ENCODE data around the gene CEACAM21. TPM values are rescaled to one million over a fixed set of nuclear protein-coding genes. Genes with fewer than 3 reads are reported as not detected.

CEACAM21 gene
- 0.11 and 0.73 TPM in 2 replicates for total RNA-seq

DNA sequence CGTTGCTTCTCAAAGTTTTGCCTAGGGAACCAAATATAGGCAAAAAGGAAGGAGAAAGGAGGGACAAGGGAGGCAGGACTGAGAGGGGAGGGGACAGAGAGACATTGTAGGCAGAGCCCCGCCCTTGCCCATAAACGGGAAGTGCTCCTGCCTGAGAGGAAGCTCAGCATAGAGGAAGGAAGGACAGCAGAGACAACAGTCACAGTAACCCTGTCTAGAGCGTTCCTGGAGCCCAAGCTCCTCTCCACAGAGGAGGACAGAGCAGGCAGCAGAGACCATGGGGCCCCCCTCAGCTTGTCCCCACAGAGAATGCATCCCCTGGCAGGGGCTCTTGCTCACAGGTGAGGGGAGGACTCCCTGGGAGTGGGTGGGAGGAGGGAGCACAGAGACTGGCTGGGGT lies at the start of gene CEACAM21:
CEACAM21 (plus strand) TSS at position 169 of the 400 bp plus-strand sequence; CDS start at position 278, 109 bp downstream.
- no peak for DNase-seq (ENCODE audit: low read depth, low spot score)

DNA sequence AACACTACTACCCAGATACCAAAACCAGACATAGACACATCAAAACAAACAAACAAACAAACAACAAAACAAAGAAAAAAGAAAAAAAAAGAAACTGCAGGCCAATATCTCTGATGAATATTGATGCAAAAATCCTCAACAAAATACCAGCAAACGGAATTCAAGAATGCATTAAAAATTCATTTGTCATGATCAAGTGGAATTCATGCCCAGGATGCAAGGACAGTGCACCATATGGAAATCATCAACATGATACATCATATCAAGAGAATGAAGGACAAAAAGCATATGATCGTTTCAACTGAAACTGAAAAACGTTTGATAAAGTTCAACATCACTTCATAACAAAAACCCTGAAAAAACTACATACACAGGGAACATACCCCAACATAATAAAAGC lies 48.9 kb upstream of the CEACAM21 start:
- DNase-seq (ENCODE audit: low read depth, low spot score), result no peak

DNA sequence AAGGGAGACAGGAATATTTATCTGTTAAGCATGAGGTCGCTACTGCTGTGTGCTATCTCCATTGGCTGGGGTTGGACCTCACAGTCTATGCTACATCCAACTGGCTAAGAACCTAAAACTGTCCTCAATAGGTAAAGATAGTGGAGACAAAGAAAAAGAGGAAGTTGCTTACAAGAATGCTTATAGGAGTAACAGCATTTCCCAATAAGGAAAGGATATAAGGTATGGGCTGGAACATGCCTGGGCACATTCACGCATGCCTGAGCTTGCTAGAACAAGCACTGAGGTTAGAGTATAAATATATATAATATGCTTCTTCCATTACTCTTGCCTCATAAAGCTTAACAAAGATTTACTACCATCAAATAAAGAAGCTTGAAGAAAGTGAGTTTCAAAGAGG lies 47.9 kb upstream of the CEACAM21 start:
- no peak for DNase-seq (ENCODE audit: low read depth, low spot score)

DNA sequence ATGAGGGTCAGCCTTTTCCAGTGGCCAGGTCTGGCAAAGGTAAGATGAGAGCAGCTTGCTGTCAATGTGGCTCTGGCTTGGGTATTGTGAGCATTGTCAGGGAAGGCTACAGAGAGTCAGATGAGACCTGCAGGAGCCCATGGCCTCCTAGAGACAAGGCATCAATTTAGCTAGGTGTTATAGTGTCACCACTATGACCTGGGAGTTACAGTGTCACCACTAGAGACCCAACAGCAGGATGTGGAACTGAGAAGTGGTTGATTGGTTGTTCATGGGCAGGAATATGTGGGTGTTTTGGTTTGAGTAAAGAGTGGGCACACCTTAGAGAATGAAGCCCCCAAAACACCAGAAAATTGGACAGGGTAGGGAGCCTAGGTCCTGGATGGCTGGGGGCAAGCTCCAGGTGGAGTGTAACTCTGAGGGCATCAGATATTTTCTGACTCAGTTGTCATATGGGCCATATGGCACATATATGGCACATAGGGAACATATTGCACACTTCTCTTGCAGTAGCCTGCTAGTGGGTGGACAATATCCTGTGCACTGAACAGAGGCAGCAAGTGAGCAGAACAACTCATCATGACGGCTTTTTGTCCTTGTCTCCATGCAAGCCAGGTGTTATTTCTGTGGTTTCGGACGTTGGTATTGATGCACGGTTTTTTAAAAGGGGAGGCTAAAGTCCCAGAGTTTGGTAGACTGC lies 46.3 kb upstream of the CEACAM21 start:
- no peak for DNase-seq (ENCODE audit: low read depth, low spot score)

DNA sequence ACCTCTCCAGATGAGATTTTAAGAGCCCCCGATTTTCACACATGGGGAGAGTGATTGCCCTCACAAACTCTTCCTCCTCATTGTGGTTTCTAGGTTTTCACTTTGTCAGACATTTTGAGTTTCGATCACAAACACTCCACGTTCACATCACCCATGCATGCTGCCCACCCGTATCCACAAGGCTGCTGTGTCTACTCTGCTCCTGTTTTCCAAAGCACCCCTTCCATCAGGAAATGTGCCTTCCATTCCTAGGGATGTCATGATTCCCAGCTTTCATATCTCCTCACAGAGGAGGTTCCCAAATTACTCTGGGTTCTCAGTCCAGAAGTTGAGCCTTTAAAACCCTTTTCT lies 45.8 kb upstream of the CEACAM21 start:
- no peak for DNase-seq (ENCODE audit: low read depth, low spot score)

DNA sequence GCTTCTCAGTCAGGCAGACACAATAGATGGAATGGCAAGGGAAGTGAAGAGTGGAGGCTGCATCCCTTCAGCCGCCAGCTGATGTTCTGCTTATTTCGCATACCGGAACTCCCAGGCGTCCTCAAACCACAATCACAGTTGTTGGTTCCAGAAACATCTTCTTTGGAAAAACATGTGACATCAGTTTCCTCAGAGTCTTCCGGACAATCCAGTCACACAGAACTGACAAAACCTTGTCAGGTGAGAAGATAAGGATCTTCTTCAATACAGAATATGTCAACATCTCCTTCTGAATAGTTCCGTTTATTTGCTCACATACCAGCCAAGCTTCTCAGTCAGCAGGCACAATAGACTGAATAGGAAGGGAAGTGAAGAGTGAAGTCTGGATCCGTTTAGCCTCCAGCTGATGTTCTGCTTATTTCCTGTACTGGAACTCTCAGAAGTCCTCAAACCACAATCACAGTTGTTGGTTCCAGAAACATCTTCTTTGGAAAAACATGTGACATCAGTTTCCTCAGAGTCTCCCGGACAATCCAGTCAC lies 45.1 kb upstream of the CEACAM21 start:
- DNase-seq (ENCODE audit: low read depth, low spot score), result peak; percentile 91

DNA sequence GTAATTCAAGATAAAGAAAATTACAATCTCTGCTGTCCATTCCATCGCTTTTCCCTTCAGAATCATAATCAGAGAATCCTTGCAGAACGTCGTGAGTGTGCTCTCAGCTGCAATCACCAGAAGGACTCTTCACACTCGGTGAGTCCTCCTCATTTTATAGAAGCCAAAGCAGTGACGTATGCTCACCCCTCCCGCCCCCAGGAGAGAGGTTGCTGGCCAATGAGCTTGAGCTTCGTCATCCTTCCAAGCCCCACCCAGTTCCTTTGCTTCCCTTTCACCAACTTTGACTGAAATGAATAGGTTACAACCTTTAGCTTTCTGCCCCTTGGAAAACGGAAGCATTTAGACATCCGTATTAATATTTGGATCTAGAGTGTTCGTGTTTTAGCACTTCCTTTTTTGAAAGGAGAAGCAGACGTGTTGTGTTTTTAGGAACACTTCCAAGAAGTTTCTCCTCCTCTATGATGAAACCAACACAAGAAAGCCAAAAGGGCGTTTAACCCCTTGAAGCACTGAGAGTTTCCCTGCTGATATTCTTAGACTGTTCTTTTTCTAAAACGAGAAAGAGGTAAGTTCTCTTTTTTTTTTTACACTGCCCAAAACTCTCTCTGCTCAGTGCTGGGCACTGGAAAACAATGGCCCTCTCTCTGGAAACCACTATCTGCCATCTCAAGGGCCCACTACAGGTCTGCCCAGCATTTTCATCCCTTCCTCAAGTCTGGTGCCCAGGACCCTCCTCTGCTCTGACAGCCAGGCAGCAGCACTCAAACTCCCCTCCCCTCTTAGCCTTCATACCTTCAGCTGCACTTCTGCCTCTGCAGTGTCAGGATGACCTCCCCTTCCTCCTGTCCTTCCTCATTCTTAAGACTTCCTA lies 44.3 kb upstream of the CEACAM21 start:
- DNase-seq (ENCODE audit: low read depth, low spot score), result peak; percentile 97

DNA sequence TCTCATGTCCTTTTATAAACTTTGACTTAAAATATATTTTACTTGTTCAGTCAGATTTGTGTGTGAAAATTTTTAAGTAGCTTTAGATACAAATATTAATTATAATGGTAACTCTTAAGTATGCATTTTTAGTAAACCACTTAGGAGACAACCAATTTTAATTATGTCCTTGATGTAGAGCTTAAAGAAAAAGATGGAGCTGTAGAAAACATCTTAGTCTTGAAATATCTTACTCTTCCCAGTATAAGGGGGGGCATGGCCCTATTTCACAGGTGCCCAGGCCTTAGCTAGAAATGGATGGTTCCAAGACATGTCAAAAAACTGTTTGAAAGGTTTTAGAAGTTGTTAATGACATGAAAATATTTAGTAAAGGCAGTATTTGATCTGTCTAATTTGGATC lies 43.4 kb upstream of the CEACAM21 start:
- DNase-seq (ENCODE audit: low read depth, low spot score), result no peak

DNA sequence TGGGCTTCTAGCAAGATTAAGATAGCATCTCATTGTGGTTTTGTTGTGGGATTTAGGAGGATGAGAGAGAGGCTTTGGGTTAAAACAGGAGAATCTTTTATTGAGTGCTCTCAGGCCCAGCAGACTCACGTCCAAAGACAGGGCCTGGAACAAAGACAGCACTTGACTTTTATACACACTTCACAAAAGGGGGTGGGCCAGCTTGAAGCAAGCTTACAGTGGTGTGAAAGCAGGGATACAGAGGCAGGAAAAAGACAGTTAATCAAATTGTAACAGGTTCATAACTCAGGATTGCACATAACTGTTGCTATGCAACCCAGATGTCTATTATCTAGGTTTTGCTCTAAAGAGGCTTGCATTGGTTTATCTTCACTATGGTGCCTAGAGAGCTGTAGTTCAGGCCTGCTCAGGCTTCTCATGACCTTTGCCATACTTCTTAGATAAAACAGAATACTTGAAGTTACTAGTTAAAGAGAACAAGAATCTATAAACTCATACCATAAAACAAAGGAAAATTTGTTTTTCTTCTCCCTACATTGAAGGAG lies 42.2 kb upstream of the CEACAM21 start:
- no peak for DNase-seq (ENCODE audit: low read depth, low spot score)

DNA sequence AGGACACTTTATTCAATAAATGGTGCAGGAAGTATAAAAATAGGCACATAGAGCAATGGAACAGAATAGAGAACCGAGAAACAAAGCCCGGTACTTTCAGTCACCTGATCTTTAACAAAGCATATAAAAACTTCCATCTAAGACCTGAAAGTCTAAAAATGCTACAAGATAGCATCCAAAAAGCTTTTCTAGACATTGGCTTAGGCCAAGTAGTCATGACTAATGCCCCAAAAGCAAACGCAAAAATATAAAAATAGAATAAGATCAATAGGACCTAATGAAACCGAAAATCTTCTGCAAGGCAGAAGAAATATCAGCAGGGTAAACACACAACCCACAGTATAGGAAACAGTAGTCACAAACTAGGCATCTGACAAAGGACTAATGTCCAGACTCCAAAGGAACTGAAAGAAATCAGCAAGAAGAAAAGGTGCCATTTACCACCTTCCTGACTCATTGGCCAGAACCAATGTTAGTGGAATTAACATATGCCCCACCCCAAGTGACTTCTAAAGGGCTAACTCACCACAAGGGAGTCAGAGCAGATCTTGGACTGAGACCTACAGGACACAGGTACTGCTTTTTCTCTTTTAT lies 40.8 kb upstream of the CEACAM21 start:
- DNase-seq (ENCODE audit: low read depth, low spot score), result no peak

DNA sequence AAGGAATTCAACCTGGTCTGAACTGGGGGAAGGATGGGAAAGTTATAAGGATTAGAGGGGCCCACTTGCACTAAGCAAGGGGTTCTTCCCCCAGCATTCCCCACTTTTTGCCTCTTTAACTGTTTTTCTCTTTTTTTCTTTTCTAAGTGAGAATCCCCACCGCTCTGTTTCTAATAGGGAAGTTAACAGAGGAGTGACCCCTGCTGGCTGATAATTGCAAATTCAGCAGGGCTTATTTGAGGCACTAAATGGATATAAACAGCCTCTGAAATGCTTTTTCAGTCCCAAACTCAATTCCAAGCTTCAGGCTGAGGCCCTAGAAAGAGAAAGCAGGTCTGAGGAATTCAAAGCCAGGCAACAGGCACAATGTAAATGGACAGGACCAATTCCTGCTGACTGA lies 38.2 kb upstream of the CEACAM21 start:
- no peak for DNase-seq (ENCODE audit: low read depth, low spot score)

DNA sequence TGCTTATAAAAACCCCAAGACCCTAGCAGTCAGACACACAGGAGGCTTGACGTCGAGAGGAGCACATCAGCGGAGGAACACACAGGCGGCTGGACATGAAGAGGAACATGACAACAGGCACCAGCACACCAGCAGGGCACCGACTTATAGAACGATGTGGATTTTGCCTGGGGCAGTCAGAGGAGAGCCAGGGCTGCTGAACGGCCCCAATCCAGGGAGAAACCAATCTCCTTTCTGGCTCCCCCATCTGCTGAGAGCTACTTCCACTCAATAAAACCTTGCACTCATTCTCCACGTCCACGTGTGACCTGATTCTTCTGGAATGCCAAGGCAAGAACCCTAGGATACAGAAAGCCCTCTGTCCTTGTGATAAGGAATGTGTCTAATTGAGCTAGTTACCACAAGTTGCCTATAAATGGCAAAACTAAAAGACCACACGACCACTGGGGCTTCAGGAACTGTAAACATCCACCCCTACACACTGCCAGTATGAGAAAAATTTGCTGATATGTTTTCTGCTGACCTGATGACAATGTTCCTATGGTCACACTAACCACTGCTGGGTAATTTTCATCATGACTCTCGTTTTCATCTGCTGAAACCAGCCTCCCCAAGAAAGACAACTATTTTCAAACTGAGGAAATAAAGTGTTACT lies 35.8 kb upstream of the CEACAM21 start:
- no peak for DNase-seq (ENCODE audit: low read depth, low spot score)

DNA sequence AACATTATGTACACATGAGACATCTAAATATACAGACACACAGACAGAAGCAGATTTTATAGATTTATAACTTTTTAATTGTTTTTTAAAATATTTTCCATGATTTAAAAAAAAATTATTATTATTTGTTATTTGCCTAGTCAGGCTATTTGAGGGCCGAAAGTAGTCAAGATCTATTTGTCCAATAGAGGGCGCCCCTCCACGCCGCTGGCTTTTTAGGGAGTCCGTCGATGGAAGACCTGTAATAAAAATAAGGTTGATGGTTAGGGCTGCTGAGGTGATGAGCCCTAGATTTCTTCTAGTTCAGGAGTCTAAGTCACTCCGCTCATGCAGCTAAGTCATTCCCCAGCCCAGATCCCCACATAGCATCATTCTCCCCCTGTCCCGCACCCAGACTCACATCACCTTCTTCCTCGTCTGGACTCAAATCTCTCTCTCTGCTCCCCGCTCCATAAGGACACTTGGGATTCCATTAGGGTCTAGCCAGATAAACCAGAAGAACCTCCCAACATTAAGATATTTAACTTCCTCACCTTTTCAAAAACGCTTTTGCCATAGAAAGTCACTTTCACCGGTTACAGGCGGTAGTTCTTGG lies 33.9 kb upstream of the CEACAM21 start:
- DNase-seq (ENCODE audit: low read depth, low spot score), result no peak

DNA sequence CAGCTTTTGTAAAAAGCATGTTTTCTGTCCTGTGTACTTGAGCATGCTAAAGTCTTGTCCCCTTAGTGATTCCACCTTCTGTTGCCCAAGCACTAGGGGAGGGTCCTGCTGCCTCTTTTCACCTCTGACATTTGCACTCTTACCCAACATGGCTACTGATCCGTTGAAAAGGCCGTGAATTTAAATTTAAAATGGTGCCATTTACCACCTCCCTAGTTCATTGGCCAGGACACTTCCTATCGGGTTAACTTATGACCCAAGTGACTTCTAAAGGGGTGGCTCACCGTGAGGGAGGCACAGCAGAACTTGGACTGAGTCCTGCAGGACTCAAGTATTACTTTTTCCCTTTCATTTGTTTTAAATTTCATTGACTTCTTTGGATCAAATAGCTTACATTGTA lies 33.3 kb upstream of the CEACAM21 start:
- DNase-seq (ENCODE audit: low read depth, low spot score), result no peak

DNA sequence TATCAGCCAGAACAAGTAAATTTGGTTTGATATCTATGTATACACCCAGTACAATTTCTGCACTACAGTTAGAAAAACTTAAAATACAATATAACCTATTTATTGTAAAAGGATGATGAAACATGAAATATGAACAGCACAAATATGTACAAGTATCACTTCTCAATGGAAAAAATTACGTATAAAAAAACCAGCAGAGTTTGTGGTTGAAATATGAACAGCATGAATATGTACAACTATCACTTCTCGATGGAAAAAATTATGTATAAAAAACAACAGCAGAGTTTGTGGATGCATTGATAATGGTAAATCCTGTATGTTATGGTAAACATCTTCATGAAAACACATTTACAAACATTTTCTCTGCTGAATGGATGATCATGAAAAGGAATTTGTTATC lies 32.4 kb upstream of the CEACAM21 start:
- DNase-seq (ENCODE audit: low read depth, low spot score), result no peak

DNA sequence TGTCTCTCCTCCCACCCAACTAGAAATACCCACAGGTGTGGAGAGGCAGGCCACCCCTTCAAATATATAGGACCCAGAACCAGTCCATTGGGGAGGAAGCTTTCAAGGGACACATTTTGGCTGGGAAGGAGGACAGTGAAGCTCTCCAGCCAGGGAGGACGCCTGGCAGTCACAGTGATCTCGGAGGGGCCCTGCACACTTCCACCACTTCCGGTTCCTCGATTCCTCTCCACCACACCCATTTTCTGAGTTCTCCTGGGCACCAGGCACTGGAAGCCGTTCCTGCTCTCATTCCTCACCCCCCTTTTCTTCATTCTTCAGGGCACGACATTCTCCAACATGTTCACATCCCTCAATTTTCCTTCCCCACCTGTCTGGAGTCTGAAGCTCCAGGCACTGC lies 30.4 kb upstream of the CEACAM21 start:
- no peak for DNase-seq (ENCODE audit: low read depth, low spot score)

DNA sequence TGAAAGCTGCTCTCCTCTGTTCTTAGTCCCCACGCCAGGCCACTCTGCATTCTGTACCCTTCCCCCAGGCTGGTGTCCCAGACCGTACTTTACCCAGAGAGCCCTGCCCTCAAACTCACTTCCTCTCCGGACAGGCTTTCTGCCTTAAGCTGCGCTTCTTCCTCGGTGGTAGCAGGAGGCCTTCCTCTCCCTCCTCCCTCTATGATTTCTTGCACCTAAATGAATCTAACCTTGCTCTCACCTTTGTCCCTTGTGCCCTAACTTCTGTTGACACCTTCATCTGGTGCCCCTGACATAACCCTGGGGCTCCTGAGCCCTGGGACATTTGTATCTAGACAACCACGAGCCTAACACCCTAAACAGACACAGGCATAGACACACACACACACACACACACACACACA lies 29.6 kb upstream of the CEACAM21 start:
- no peak for DNase-seq (ENCODE audit: low read depth, low spot score)

DNA sequence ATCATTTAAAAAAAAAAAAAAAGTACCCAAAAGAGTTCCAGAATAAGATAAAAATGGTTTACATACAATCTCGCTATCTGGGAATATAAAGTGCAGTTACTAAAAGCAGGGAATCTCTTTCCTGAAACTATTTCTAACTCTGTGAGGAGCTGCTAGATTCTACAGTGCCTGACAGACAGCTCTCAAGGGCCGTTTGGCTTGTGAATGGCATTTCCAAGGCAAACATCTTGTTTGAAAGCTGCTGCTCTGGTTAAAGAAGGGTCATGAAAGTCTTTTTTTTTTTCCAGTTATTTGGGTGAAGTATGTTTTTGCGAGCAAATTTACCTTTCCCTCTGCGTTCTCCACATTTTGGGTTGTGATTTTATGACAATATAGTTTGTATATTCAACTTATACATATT lies 29.0 kb upstream of the CEACAM21 start:
- no peak for DNase-seq (ENCODE audit: low read depth, low spot score)

DNA sequence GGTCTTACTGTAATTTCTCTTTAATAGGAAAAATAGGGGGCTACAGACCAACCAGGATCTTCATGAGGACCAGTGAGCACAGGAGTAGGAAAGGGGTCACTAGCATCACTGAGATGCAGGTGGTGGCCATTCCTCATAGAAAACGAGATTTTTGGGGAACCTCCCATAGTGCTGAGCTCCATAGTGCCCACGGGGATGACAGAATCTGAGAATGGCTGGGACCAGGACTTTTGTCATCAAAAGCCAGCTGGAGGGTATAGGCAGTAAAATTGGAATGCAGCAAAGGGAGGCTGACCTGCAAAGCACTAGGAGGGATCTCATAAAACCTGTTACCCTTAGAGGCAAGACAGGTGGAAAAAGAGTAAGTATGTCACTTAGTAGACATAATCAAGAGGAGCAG lies 28.4 kb upstream of the CEACAM21 start:
- no peak for DNase-seq (ENCODE audit: low read depth, low spot score)

DNA sequence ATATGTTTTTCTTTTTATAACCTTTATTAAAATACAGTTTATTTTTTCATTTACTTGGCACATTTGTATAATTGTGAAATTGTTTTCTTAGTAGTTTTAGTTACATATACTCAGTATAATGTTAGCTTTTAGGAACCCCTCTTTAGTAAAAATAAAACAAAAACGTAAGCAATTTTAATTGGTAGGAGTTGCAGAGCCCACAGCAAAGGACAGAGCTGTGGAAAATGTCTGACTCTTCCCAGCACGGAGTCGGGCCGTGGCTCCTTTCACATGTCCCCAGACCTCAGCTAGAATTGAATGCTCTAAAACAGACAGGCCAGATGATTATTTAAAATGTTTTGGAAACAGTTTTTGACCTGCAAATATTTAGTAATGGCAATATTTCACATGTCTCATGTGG lies 27.9 kb upstream of the CEACAM21 start:
- DNase-seq (ENCODE audit: low read depth, low spot score), result no peak

All from pulmonary artery endothelial cell (primary cell).